HEK293 (cell line): Measurements from ENCODE around the gene ROR2.
A peak's percentile ranks its signal among the peaks of the same experiment; 100 is the strongest.

Source experiments
- MYNN ChIP-seq: fragments of 450-650 bp; formaldehyde crosslinking; IDR thresholded peaks from 2 replicates; pipeline ENCODE4 v1.5.1; 2016; ENCODE audit warnings: missing biosample characterization, missing genetic modification characterization, borderline replicate concordance
- PRDM1 ChIP-seq: fragments of 450-650 bp; formaldehyde crosslinking; IDR thresholded peaks from 2 replicates; pipeline ENCODE4; 2016; ENCODE audit warnings: missing biosample characterization, missing genetic modification characterization
- SCRT1 ChIP-seq: fragments of 450-650 bp; formaldehyde crosslinking; IDR thresholded peaks from 2 replicates; pipeline ENCODE4 v1.5.1; 2016; ENCODE audit warnings: missing biosample characterization, missing genetic modification characterization, borderline replicate concordance
- TRIM28 ChIP-seq: IDR thresholded peaks from 2 replicates; pipeline ENCODE4 v1.6.1; 2011; ENCODE audit warnings: low read length, control low read depth, borderline replicate concordance
- ZBTB48 ChIP-seq: fragments of 450-650 bp; formaldehyde crosslinking; IDR thresholded peaks from 2 replicates; pipeline ENCODE4 v1.5.1; 2016; ENCODE audit warnings: missing biosample characterization, missing genetic modification characterization
- ZIC2 ChIP-seq: fragments of 450-650 bp; formaldehyde crosslinking; IDR thresholded peaks from 2 replicates; pipeline ENCODE4 v1.5.1; 2016; ENCODE audit warnings: missing biosample characterization, missing genetic modification characterization
- ZNF155 ChIP-seq: fragments of 450-650 bp; formaldehyde crosslinking; IDR thresholded peaks from 2 replicates; pipeline ENCODE4 v1.5.1; 2016; ENCODE audit warnings: missing biosample characterization, missing genetic modification characterization
- ZNF24 ChIP-seq: fragments of 450-650 bp; formaldehyde crosslinking; IDR thresholded peaks from 2 replicates; pipeline ENCODE4 v1.5.1; 2016; ENCODE audit warnings: missing biosample characterization, missing genetic modification characterization
- ZNF335 ChIP-seq: fragments of 450-650 bp; formaldehyde crosslinking; conservative IDR thresholded peaks from 2 replicates; pipeline ENCODE4 v1.5.1; 2016; ENCODE audit warnings: missing biosample characterization, missing genetic modification characterization
- ZNF354C ChIP-seq: fragments of 450-650 bp; formaldehyde crosslinking; IDR thresholded peaks from 2 replicates; pipeline ENCODE4 v1.5.1; 2016; ENCODE audit warnings: missing biosample characterization, missing genetic modification characterization, low read depth, borderline replicate concordance
- ZNF48 ChIP-seq: fragments of 450-650 bp; formaldehyde crosslinking; IDR thresholded peaks from 2 replicates; pipeline ENCODE4 v1.5.1; 2016; ENCODE audit warnings: missing biosample characterization, missing genetic modification characterization
- ZNF555 ChIP-seq: fragments of 450-650 bp; formaldehyde crosslinking; conservative IDR thresholded peaks from 2 replicates; pipeline ENCODE4 v1.5.1; 2017; ENCODE audit warnings: missing biosample characterization, mild to moderate bottlenecking, missing genetic modification characterization, inconsistent platforms
- ZNF560 ChIP-seq: fragments of 450-650 bp; formaldehyde crosslinking; IDR thresholded peaks from 2 replicates; pipeline ENCODE4 v1.5.1; 2017; ENCODE audit warnings: missing biosample characterization, missing genetic modification characterization, borderline replicate concordance
- ZNF596 ChIP-seq: fragments of 450-650 bp; IDR thresholded peaks from 2 replicates; pipeline ENCODE4 v1.5.0; 2018; ENCODE audit warnings: missing biosample characterization, mild to moderate bottlenecking, missing genetic modification characterization, moderate library complexity
- ZNF658 ChIP-seq: fragments of 450-650 bp; formaldehyde crosslinking; IDR thresholded peaks from 2 replicates; pipeline ENCODE4; 2016; ENCODE audit warnings: missing biosample characterization, missing genetic modification characterization
- ZNF701 ChIP-seq: fragments of 450-650 bp; formaldehyde crosslinking; IDR thresholded peaks from 2 replicates; pipeline ENCODE4 v1.5.1; 2016; ENCODE audit warnings: missing biosample characterization, missing genetic modification characterization
- ZNF76 ChIP-seq: fragments of 450-650 bp; formaldehyde crosslinking; IDR thresholded peaks from 2 replicates; pipeline ENCODE4; 2016; ENCODE audit warnings: low read depth, missing biosample characterization, missing genetic modification characterization, borderline replicate concordance
- TF ChIP-seq, protein P1 (sequence below): fragments of 450-650 bp; formaldehyde crosslinking; IDR thresholded peaks from 2 replicates; pipeline ENCODE4 v1.5.1; 2016; ENCODE audit warnings: missing biosample characterization, missing genetic modification characterization, borderline replicate concordance
- TF ChIP-seq, protein P2 (sequence below): fragments of 450-650 bp; formaldehyde crosslinking; IDR thresholded peaks from 2 replicates; pipeline ENCODE4 v1.5.1; 2016; ENCODE audit warnings: missing biosample characterization, missing genetic modification characterization, low read depth
- TF ChIP-seq, protein P3 (sequence below): fragments of 450-650 bp; formaldehyde crosslinking; IDR thresholded peaks from 2 replicates; pipeline ENCODE4 v1.5.1; 2017; ENCODE audit warnings: missing biosample characterization, missing genetic modification characterization
- TF ChIP-seq, protein P4 (sequence below): fragments of 450-650 bp; formaldehyde crosslinking; IDR thresholded peaks from 2 replicates; pipeline ENCODE4 v1.5.1; 2016; ENCODE audit warnings: missing biosample characterization, missing genetic modification characterization
- TF ChIP-seq, protein P5 (sequence below): fragments of 450-650 bp; formaldehyde crosslinking; IDR thresholded peaks from 2 replicates; pipeline ENCODE4 v1.5.1; 2016; ENCODE audit warnings: missing biosample characterization, missing genetic modification characterization
- TF ChIP-seq, protein P6 (sequence below): fragments of 450-650 bp; formaldehyde crosslinking; IDR thresholded peaks from 2 replicates; pipeline ENCODE4 v1.5.1; 2016; ENCODE audit warnings: missing biosample characterization, missing genetic modification characterization

The ROR2 gene

DNA sequence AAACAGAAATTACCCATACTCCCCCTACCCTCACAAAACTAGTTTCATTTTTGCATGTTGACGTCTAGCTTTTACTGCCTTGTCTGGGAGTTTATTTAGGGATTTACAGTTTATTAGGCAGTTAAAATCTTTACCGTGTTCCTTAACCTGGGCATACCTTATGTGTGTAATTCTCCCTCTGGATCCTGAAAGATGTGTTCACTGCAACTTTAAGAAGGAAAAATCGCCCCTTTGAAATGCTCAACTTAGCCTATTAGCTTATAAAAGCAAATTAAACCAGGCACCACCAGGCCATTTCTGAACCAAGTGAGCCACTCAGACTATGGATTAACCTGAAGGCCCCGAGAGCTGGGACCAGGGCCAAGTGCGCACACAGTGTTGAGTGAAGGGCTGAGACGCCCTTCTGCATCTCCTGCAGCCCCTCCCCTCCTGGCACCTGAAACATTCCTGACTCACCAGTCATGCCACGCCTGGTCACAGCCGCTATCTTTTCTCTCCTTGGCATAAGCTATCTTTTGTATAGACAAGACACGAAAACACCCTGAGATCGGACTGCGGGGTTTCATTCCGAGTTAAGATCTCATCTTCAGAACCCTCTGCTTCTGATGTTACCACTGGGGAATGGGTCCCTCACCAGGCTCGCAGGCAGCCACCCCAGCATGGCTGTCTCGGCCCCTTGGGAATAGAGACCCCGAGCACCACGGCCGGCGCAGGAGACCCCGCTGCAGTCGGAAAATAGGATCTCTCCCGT lies 111.9 kb downstream of the ROR2 start (continued):
- TF ChIP-seq, protein P1, sequence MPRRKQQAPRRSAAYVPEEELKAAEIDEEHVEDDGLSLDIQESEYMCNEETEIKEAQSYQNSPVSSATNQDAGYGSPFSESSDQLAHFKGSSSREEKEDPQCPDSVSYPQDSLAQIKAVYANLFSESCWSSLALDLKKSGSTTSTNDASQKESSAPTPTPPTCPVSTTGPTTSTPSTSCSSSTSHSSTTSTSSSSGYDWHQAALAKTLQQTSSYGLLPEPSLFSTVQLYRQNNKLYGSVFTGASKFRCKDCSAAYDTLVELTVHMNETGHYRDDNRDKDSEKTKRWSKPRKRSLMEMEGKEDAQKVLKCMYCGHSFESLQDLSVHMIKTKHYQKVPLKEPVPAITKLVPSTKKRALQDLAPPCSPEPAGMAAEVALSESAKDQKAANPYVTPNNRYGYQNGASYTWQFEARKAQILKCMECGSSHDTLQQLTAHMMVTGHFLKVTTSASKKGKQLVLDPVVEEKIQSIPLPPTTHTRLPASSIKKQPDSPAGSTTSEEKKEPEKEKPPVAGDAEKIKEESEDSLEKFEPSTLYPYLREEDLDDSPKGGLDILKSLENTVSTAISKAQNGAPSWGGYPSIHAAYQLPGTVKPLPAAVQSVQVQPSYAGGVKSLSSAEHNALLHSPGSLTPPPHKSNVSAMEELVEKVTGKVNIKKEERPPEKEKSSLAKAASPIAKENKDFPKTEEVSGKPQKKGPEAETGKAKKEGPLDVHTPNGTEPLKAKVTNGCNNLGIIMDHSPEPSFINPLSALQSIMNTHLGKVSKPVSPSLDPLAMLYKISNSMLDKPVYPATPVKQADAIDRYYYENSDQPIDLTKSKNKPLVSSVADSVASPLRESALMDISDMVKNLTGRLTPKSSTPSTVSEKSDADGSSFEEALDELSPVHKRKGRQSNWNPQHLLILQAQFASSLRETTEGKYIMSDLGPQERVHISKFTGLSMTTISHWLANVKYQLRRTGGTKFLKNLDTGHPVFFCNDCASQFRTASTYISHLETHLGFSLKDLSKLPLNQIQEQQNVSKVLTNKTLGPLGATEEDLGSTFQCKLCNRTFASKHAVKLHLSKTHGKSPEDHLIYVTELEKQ (tag by site-specific recombination), result no peak
- no peak for TF ChIP-seq ZNF555 (tag by site-specific recombination)
- TF ChIP-seq, protein P2, sequence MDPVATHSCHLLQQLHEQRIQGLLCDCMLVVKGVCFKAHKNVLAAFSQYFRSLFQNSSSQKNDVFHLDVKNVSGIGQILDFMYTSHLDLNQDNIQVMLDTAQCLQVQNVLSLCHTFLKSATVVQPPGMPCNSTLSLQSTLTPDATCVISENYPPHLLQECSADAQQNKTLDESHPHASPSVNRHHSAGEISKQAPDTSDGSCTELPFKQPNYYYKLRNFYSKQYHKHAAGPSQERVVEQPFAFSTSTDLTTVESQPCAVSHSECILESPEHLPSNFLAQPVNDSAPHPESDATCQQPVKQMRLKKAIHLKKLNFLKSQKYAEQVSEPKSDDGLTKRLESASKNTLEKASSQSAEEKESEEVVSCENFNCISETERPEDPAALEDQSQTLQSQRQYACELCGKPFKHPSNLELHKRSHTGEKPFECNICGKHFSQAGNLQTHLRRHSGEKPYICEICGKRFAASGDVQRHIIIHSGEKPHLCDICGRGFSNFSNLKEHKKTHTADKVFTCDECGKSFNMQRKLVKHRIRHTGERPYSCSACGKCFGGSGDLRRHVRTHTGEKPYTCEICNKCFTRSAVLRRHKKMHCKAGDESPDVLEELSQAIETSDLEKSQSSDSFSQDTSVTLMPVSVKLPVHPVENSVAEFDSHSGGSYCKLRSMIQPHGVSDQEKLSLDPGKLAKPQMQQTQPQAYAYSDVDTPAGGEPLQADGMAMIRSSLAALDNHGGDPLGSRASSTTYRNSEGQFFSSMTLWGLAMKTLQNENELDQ (tag by site-specific recombination), result no peak
- TF ChIP-seq, protein P3, sequence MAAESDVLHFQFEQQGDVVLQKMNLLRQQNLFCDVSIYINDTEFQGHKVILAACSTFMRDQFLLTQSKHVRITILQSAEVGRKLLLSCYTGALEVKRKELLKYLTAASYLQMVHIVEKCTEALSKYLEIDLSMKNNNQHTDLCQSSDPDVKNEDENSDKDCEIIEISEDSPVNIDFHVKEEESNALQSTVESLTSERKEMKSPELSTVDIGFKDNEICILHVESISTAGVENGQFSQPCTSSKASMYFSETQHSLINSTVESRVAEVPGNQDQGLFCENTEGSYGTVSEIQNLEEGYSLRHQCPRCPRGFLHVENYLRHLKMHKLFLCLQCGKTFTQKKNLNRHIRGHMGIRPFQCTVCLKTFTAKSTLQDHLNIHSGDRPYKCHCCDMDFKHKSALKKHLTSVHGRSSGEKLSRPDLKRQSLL (tag by site-specific recombination), result no peak
- TF ChIP-seq ZIC2 (tag by site-specific recombination), result no peak
- TF ChIP-seq, protein P4, sequence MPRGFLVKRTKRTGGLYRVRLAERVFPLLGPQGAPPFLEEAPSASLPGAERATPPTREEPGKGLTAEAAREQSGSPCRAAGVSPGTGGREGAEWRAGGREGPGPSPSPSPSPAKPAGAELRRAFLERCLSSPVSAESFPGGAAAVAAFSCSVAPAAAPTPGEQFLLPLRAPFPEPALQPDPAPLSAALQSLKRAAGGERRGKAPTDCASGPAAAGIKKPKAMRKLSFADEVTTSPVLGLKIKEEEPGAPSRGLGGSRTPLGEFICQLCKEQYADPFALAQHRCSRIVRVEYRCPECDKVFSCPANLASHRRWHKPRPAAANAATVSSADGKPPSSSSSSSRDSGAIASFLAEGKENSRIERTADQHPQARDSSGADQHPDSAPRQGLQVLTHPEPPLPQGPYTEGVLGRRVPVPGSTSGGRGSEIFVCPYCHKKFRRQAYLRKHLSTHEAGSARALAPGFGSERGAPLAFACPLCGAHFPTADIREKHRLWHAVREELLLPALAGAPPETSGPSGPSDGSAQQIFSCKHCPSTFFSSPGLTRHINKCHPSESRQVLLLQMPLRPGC, result 0 out of 2 replicates have a peak, but pooled peaks have one; percentile 24
- TF ChIP-seq ZNF596, result no peak
- no peak for TF ChIP-seq MYNN (tag by site-specific recombination)
- TF ChIP-seq PRDM1 (tag by site-specific recombination), result no peak
- no peak for TF ChIP-seq ZNF658
- no peak for TF ChIP-seq ZNF701 (tag by site-specific recombination)
- TF ChIP-seq, protein P5, sequence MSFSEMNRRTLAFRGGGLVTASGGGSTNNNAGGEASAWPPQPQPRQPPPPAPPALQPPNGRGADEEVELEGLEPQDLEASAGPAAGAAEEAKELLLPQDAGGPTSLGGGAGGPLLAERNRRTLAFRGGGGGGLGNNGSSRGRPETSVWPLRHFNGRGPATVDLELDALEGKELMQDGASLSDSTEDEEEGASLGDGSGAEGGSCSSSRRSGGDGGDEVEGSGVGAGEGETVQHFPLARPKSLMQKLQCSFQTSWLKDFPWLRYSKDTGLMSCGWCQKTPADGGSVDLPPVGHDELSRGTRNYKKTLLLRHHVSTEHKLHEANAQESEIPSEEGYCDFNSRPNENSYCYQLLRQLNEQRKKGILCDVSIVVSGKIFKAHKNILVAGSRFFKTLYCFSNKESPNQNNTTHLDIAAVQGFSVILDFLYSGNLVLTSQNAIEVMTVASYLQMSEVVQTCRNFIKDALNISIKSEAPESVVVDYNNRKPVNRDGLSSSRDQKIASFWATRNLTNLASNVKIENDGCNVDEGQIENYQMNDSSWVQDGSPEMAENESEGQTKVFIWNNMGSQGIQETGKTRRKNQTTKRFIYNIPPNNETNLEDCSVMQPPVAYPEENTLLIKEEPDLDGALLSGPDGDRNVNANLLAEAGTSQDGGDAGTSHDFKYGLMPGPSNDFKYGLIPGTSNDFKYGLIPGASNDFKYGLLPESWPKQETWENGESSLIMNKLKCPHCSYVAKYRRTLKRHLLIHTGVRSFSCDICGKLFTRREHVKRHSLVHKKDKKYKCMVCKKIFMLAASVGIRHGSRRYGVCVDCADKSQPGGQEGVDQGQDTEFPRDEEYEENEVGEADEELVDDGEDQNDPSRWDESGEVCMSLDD (tag by site-specific recombination), result no peak
- TF ChIP-seq ZNF155, result no peak
- TF ChIP-seq TRIM28, result peak; percentile 35; the same call in 1 of the 2 replicates
- no peak for TF ChIP-seq ZNF560 (tag by site-specific recombination)
- TF ChIP-seq ZNF48 (tag by site-specific recombination), result no peak
- TF ChIP-seq, protein P6, sequence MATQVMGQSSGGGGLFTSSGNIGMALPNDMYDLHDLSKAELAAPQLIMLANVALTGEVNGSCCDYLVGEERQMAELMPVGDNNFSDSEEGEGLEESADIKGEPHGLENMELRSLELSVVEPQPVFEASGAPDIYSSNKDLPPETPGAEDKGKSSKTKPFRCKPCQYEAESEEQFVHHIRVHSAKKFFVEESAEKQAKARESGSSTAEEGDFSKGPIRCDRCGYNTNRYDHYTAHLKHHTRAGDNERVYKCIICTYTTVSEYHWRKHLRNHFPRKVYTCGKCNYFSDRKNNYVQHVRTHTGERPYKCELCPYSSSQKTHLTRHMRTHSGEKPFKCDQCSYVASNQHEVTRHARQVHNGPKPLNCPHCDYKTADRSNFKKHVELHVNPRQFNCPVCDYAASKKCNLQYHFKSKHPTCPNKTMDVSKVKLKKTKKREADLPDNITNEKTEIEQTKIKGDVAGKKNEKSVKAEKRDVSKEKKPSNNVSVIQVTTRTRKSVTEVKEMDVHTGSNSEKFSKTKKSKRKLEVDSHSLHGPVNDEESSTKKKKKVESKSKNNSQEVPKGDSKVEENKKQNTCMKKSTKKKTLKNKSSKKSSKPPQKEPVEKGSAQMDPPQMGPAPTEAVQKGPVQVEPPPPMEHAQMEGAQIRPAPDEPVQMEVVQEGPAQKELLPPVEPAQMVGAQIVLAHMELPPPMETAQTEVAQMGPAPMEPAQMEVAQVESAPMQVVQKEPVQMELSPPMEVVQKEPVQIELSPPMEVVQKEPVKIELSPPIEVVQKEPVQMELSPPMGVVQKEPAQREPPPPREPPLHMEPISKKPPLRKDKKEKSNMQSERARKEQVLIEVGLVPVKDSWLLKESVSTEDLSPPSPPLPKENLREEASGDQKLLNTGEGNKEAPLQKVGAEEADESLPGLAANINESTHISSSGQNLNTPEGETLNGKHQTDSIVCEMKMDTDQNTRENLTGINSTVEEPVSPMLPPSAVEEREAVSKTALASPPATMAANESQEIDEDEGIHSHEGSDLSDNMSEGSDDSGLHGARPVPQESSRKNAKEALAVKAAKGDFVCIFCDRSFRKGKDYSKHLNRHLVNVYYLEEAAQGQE (tag by site-specific recombination), result no peak
- TF ChIP-seq ZNF354C (tag by site-specific recombination), result no peak
- TF ChIP-seq ZBTB48, result 0 out of 2 replicates have a peak, but pooled peaks have one; percentile 11
- TF ChIP-seq ZNF24, result no peak
- peak; percentile 78 for TF ChIP-seq ZNF335 (tag by site-specific recombination)
- TF ChIP-seq ZNF76 (tag by site-specific recombination), result no peak
- no peak for TF ChIP-seq SCRT1 (tag by site-specific recombination)
